OCI-LY1 (cell line): ENCODE measurements around the gene TBC1D14.

Experiments used
- H2AFZ ChIP-seq: fragments of 200-600 bp; sonication (generic), shearing (Covaris generic); 2 replicates; pipeline ENCODE4 v1.6.0; 2014; ENCODE audit warnings: antibody characterized with exemption, mild to moderate bottlenecking, low read length
- H3F3A ChIP-seq: fragments of 200-600 bp; sonication (generic), shearing (Covaris generic); 2 replicates; pipeline ENCODE4 v1.6.0; 2014; ENCODE audit warnings: mild to moderate bottlenecking, antibody characterized with exemption, low read length, moderate library complexity; ENCODE audit not compliant: insufficient read depth
- H3K27ac ChIP-seq: fragments of 200-600 bp; sonication (generic); 2 replicates; pipeline ENCODE4 v1.5.1; 2014; ENCODE audit warnings: low read length, mixed run types, mild to moderate bottlenecking, low read depth; ENCODE audit not compliant: poor library complexity, severe bottlenecking
- H3K27me3 ChIP-seq: fragments of 200-600 bp; sonication (generic); 2 replicates; pipeline ENCODE4 v1.6.0; 2014; ENCODE audit warnings: antibody characterized with exemption, mild to moderate bottlenecking, low read length, moderate library complexity; ENCODE audit not compliant: insufficient read depth
- H3K36me3 ChIP-seq: fragments of 200-600 bp; sonication (generic); 2 replicates; pipeline ENCODE4 v1.6.1; 2014; ENCODE audit warnings: mild to moderate bottlenecking, antibody characterized with exemption, low read length, moderate library complexity, mixed read lengths; ENCODE audit not compliant: insufficient read depth
- H3K4me1 ChIP-seq: fragments of 200-600 bp; sonication (generic); 2 replicates; pipeline ENCODE4 v1.5.1; 2014; ENCODE audit warnings: mild to moderate bottlenecking, low read length, moderate library complexity; ENCODE audit not compliant: insufficient read depth, severe bottlenecking
- H3K4me2 ChIP-seq: fragments of 200-600 bp; sonication (generic), shearing (Covaris generic); 2 replicates; pipeline ENCODE4 v1.6.1; 2014; ENCODE audit warnings: low read length
- H3K4me3 ChIP-seq: fragments of 200-600 bp; sonication (generic); 2 replicates; pipeline ENCODE4 v1.5.1; 2014; ENCODE audit warnings: low read length, low read depth, mild to moderate bottlenecking, mixed read lengths; ENCODE audit not compliant: poor library complexity, severe bottlenecking
- H3K79me2 ChIP-seq: fragments of 200-600 bp; shearing (Covaris generic); 2 replicates; pipeline ENCODE4 v1.6.1; 2016; ENCODE audit warnings: mixed run types, low read length, mixed read lengths; ENCODE audit not compliant: insufficient read depth
- H3K9ac ChIP-seq: fragments of 200-600 bp; sonication (generic), shearing (Covaris generic); 2 replicates; pipeline ENCODE4 v1.6.1; 2014; ENCODE audit warnings: mild to moderate bottlenecking, low read length, mixed read lengths
- H3K9me2 ChIP-seq: fragments of 200-600 bp; sonication (generic), shearing (Covaris generic); 2 replicates; pipeline ENCODE4 v1.6.1; 2014; ENCODE audit warnings: low read depth, mild to moderate bottlenecking, low read length, mixed read lengths
- H3K9me3 ChIP-seq: fragments of 200-600 bp; shearing (Covaris generic); 2 replicates; pipeline ENCODE4 v1.6.1; 2014; ENCODE audit warnings: low read length, mixed read lengths
- H4K20me1 ChIP-seq: fragments of 200-600 bp; sonication (generic), shearing (Covaris generic); 2 replicates; pipeline ENCODE4 v1.6.0; 2016; ENCODE audit warnings: mild to moderate bottlenecking, low read length; ENCODE audit not compliant: insufficient read depth
- CTCF ChIP-seq: fragments of 200-600 bp; sonication (generic), shearing (Covaris generic); IDR thresholded peaks from 2 replicates; pipeline ENCODE4 v1.5.1; 2017; ENCODE audit warnings: mild to moderate bottlenecking, antibody characterized with exemption, low read length, moderate library complexity, mixed read lengths
- EZH2 ChIP-seq: fragments of 200-600 bp; sonication (generic), shearing (Covaris generic); IDR thresholded peaks from 2 replicates; pipeline ENCODE4 v1.8.0; 2017; ENCODE audit warnings: borderline replicate concordance, mixed run types, mild to moderate bottlenecking, antibody characterized with exemption, low read length, moderate library complexity, mixed read lengths

Gene TBC1D14

GRCh38 chr4:6937201-6937600 lies 27.6 kb downstream of the TBC1D14 start:
- Histone ChIP-seq H3K4me1 (peaks cover 40% of the 10 kb centered on the region), H3K79me2 (no peaks in the 10 kb centered on the region), H2AFZ (no peak overlapping the region), H3K9ac (no peak overlapping the region), H3K27me3 (no peaks in the 10 kb centered on the region), H3K9me3 (no peaks in the 10 kb centered on the region), H3F3A (no peaks in the 10 kb centered on the region), H3K4me3 (no peak overlapping the region), H3K4me2 (no peak overlapping the region), H4K20me1 (no peaks in the 10 kb centered on the region), H3K36me3 (no peaks in the 10 kb centered on the region; the same call in 1 of the 2 replicates), H3K27ac (no peak overlapping the region), H3K9me2 (no peaks in the 10 kb centered on the region)
- TF ChIP-seq CTCF = no peak
- TF ChIP-seq EZH2 = no peak

GRCh38 chr4:6937754-6938153 lies 28.1 kb downstream of the TBC1D14 start:
- Histone ChIP-seq H3K36me3 (no peaks in the 10 kb centered on the region; the same call in 1 of the 2 replicates), H3K4me2 (no peak overlapping the region), H3K9me3 (no peaks in the 10 kb centered on the region), H3K4me1 (peaks cover 46% of the 10 kb centered on the region), H3K27me3 (no peaks in the 10 kb centered on the region), H3K9ac (no peak overlapping the region), H3K27ac (no peak overlapping the region), H4K20me1 (no peaks in the 10 kb centered on the region), H3F3A (no peaks in the 10 kb centered on the region), H3K79me2 (no peaks in the 10 kb centered on the region), H3K4me3 (no peak overlapping the region), H3K9me2 (no peaks in the 10 kb centered on the region), H2AFZ (no peak overlapping the region)
- TF ChIP-seq EZH2 (no peak), CTCF (no peak)

GRCh38 chr4:6938237-6938636 lies 28.6 kb downstream of the TBC1D14 start:
- Histone ChIP-seq H2AFZ (no peak overlapping the region), H3K27ac (no peak overlapping the region), H3K27me3 (no peaks in the 10 kb centered on the region), H3K36me3 (no peaks in the 10 kb centered on the region; the same call in 1 of the 2 replicates), H3K4me2 (no peak overlapping the region; the same call in 1 of the 2 replicates), H3K9me3 (no peaks in the 10 kb centered on the region), H3K79me2 (no peaks in the 10 kb centered on the region), H3K9me2 (no peaks in the 10 kb centered on the region), H3K4me1 (peaks cover 46% of the 10 kb centered on the region), H4K20me1 (no peaks in the 10 kb centered on the region), H3K9ac (no peak overlapping the region), H3K4me3 (no peak overlapping the region), H3F3A (no peaks in the 10 kb centered on the region)
- TF ChIP-seq CTCF (no peak), EZH2 (no peak)
